ENCODE data around the gene DCAF4L1. TPM values are rescaled to one million over a fixed set of nuclear protein-coding genes. Genes with fewer than 3 reads are reported as not detected.

Gene DCAF4L1, protein sequence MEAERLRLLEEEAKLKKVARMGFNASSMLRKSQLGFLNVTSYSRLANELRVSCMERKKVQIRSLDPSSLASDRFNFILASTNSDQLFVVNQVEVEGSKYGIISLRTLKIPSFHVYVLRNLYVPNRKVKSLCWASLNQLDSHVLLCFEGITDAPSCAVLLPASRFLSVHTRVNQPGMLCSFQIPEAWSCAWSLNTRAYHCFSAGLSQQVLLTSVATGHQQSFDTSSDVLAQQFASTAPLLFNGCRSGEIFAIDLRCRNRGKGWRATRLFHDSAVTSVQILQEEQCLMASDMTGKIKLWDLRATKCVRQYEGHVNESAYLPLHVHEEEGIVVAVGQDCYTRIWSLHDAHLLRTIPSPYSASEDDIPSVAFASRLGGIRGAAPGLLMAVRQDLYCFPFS
- total RNA-seq (0.09 TPM), polyA plus RNA-seq (0.32 TPM)
- long read RNA-seq, donor 1 = 0 reads
- long read RNA-seq, donor 2 = 0 reads
- long read RNA-seq, donor 3 = 0 reads
- long read RNA-seq, donor 4 = 0 reads
- long read RNA-seq, donor 5, full-length matches to known transcripts = 1 of 1 reads
- long read RNA-seq, donor 5, partial matches to known transcripts = 0 of 1 reads
- long read RNA-seq, donor 5, other reads (novel, unspliced or antisense) = 0 of 1 reads
- long read RNA-seq, donor 6, full-length matches to known transcripts = 2 of 2 reads
- long read RNA-seq, donor 6, partial matches to known transcripts = 0 of 2 reads
- long read RNA-seq, donor 6, other reads (novel, unspliced or antisense) = 0 of 2 reads
- long read RNA-seq, donor 7, full-length matches to known transcripts = 1 of 1 reads
- long read RNA-seq, donor 7, partial matches to known transcripts = 0 of 1 reads
- long read RNA-seq, donor 7, other reads (novel, unspliced or antisense) = 0 of 1 reads
- long read RNA-seq, donor 8, full-length matches to known transcripts = 3 of 3 reads
- long read RNA-seq, donor 8, partial matches to known transcripts = 0 of 3 reads
- long read RNA-seq, donor 8, other reads (novel, unspliced or antisense) = 0 of 3 reads
- long read RNA-seq, donor 9 = 0 reads
- long read RNA-seq, donor 10 = 0 reads

DNA sequence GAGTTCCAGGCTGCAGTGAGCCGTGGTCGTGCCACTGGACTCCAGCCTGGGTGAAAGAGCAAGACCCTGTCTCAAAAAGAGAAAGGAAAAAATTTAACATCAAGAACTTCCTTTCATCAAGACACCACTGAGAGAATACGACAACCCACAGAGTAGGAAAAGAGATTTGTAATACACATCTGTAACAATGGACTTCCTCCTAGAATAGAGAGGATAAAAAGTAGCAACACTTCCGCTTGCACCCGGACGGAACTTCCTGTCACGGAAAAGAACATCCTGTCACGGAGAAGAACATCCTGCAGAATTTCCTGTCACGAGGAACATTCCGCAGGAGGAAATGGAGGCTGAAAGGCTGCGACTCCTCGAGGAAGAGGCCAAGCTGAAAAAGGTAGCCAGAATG is at the start of gene DCAF4L1:
DCAF4L1 (plus strand) TSS at position 301 of the 400 bp plus-strand sequence; CDS start at position 338, 37 bp downstream.
- 94% methylated on average over 12 of the region's 12 CpGs for WGBS
- no peaks in the 10 kb centered on the region for H3K4me1 ChIP-seq (ENCODE audit: control insufficient read depth in 2 of 2, insufficient read depth in 2 of 2, low read length in 2 of 2)
- no peaks in the 10 kb centered on the region for H3K36me3 ChIP-seq (ENCODE audit: control insufficient read depth in 2 of 2, insufficient read depth in 2 of 2, low read length in 1 of 2)
- peaks cover 0 to 6% of the 10 kb centered on the region in 2 donors for H3K9me3 ChIP-seq (ENCODE audit: control insufficient read depth in 2 of 2, insufficient read depth in 1 of 2, low read length in 1 of 2)
- no peak for DNase-seq (ENCODE audit: low read depth in 6 of 9, low spot score in 9 of 9)
- no peaks in the 10 kb centered on the region for H3K27me3 ChIP-seq (ENCODE audit: control insufficient read depth in 2 of 2, insufficient read depth in 1 of 2, low read length in 1 of 2)
- H3K4me3 ChIP-seq (ENCODE audit: low read length in 2 of 2) = no peak within 1 kb of the TSS
- no peak within 1 kb of the TSS for H3K27ac ChIP-seq (ENCODE audit: low read depth in 1 of 2, low read length in 1 of 2)

DNA sequence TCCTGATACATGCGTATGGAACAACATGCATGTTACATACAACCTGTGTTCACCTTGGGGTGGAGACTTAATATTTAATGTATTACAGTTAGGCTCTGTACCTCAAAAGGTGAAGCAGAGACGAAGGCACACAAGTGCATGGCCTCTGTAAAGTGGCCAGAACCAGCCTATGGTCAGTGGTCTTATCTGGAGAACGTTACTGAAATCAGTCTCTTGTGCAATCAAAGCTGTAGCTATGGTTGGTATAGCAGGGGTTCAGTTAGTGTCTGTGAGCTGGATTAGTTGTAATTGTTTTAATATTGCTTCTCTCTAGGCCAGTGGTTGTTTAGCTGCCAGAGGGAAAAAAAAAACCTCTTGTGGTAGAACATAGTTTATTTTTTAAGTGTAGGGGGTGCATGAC is 48.6 kb upstream of the DCAF4L1 start:
- H3K4me1 ChIP-seq (ENCODE audit: control insufficient read depth in 2 of 2, insufficient read depth in 2 of 2, low read length in 2 of 2) = peaks cover 10 to 12% of the 10 kb centered on the region in 2 donors
- no peak overlapping the region for H3K27ac ChIP-seq (ENCODE audit: low read depth in 1 of 2, low read length in 1 of 2)
- H3K9me3 ChIP-seq (ENCODE audit: control insufficient read depth in 2 of 2, insufficient read depth in 1 of 2, low read length in 1 of 2) = no peaks in the 10 kb centered on the region
- H3K36me3 ChIP-seq (ENCODE audit: control insufficient read depth in 2 of 2, insufficient read depth in 2 of 2, low read length in 1 of 2) = no peaks in the 10 kb centered on the region
- WGBS = 93% methylated on average over 3 of the region's 3 CpGs
- peaks cover 0 to 3% of the 10 kb centered on the region in 2 donors for H3K27me3 ChIP-seq (ENCODE audit: control insufficient read depth in 2 of 2, insufficient read depth in 1 of 2, low read length in 1 of 2)
- H3K4me3 ChIP-seq (ENCODE audit: low read length in 2 of 2) = no peak overlapping the region
- no peak for DNase-seq (ENCODE audit: low read depth in 6 of 9, low spot score in 9 of 9)

DNA sequence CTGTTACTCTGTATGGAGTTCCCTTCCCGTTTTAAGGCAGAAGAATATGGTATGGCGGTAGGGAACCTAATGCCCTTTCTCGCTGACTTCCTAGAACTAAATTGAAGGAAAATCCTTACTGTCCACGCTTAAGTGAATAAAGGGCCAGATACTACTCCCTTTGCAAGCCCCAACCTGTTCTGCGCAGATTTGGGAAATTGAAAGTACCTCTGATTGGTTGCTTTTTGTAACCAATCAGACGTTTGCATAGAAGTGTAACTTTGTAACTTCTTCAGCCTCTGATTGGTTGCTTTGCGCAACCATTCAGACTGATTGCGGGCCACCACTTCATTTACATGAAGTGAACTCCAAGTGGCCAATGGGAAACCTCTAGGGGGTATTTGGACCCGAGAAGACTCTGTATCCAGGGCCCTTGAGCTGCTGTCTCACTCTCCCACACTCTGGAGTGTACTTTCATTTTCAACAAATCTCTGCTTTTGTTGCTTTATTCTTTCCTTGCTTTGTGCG is 47.5 kb upstream of the DCAF4L1 start:
- Histone ChIP-seq H3K27ac (ENCODE audit: low read depth in 1 of 2, low read length in 1 of 2) (no peak overlapping the region), H3K9me3 (ENCODE audit: control insufficient read depth in 2 of 2, insufficient read depth in 1 of 2, low read length in 1 of 2) (no peaks in the 10 kb centered on the region), H3K36me3 (ENCODE audit: control insufficient read depth in 2 of 2, insufficient read depth in 2 of 2, low read length in 1 of 2) (peaks cover 1 to 2% of the 10 kb centered on the region in 2 donors), H3K4me1 (ENCODE audit: control insufficient read depth in 2 of 2, insufficient read depth in 2 of 2, low read length in 2 of 2) (peaks cover 10 to 12% of the 10 kb centered on the region in 2 donors), H3K27me3 (ENCODE audit: control insufficient read depth in 2 of 2, insufficient read depth in 1 of 2, low read length in 1 of 2) (peaks cover 0 to 3% of the 10 kb centered on the region in 2 donors), H3K4me3 (ENCODE audit: low read length in 2 of 2) (no peak overlapping the region)
- DNase-seq (ENCODE audit: low read depth in 6 of 9, low spot score in 9 of 9) = no peak
- WGBS = 98% methylated on average over 10 of the region's 10 CpGs

DNA sequence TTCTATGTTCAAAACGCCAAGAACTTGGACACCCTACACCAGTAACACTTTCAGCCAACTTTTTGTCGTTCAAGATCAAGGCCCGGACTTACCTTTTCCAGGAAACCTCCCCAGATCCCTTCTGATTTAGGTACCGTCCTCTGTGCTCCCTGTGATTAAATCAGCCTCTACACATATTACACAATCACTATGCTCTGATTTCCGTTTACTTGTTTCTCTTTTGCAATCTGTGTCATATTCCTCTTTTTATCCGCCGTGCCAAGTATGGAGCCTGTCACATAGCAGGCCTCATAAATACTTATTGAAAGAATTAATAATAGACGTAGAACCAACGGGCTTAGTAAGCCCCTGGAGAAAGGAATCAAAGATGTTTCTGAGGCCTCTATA is 47.0 kb upstream of the DCAF4L1 start:
- peaks cover 3 to 6% of the 10 kb centered on the region in 2 donors for H3K36me3 ChIP-seq (ENCODE audit: control insufficient read depth in 2 of 2, insufficient read depth in 2 of 2, low read length in 1 of 2)
- no peak overlapping the region for H3K27ac ChIP-seq (ENCODE audit: low read depth in 1 of 2, low read length in 1 of 2)
- H3K4me1 ChIP-seq (ENCODE audit: control insufficient read depth in 2 of 2, insufficient read depth in 2 of 2, low read length in 2 of 2) = peaks cover 10 to 12% of the 10 kb centered on the region in 2 donors
- H3K27me3 ChIP-seq (ENCODE audit: control insufficient read depth in 2 of 2, insufficient read depth in 1 of 2, low read length in 1 of 2) = peaks cover 0 to 3% of the 10 kb centered on the region in 2 donors
- peak overlapping the region; percentile 83 to 89 for H3K4me3 ChIP-seq (ENCODE audit: low read length in 2 of 2)
- H3K9me3 ChIP-seq (ENCODE audit: control insufficient read depth in 2 of 2, insufficient read depth in 1 of 2, low read length in 1 of 2) = no peaks in the 10 kb centered on the region
- WGBS = 94% methylated on average over 9 of the region's 9 CpGs
- DNase-seq (ENCODE audit: low read depth in 6 of 9, low spot score in 9 of 9) = peak in 1 of 9 donors; percentile 9

DNA sequence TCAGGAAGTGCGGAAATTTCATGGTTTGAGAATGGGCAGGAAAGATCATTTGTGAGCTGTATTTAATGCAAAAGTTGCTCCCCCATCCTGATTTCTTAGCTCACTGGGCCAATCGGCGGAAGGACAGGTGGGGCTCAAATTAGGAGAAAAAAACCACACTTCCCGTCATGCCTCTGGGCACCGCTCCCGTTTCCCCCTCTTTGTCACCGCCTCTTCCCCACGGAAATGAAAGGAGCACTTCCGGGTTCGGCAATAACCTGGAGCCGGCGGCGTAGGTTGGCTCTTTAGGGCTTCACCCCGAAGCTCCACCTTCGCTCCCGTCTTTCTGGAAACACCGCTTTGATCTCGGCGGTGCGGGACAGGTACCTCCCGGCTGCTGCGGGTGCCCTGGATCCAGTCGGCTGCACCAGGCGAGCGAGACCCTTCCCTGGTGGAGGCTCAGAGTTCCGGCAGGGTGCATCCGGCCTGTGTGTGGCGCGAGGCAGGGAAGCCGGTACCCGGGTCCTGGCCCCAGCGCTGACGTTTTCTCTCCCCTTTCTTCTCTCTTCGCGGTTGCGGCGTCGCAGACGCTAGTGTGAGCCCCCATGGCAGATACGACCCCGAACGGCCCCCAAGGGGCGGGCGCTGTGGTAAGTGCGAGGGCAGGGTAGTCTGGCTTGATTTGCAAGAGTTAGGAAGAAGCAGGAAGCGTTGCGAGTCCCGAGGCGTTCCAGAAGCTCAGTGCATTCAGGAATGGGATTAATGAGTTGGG is 46.5 kb upstream of the DCAF4L1 start, which contains the start of gene TMEM33:
TMEM33 (plus strand) TSS at position 529 of the 751 bp plus-strand sequence; CDS start at position 585, 56 bp downstream.
- Histone ChIP-seq H3K27me3 (ENCODE audit: control insufficient read depth in 2 of 2, insufficient read depth in 1 of 2, low read length in 1 of 2) (peaks cover 0 to 3% of the 10 kb centered on the region in 2 donors), H3K36me3 (ENCODE audit: control insufficient read depth in 2 of 2, insufficient read depth in 2 of 2, low read length in 1 of 2) (peaks cover 3 to 7% of the 10 kb centered on the region in 2 donors), H3K27ac (ENCODE audit: low read depth in 1 of 2, low read length in 1 of 2) (peak within 1 kb of the TSS; percentile 88 to 95), H3K9me3 (ENCODE audit: control insufficient read depth in 2 of 2, insufficient read depth in 1 of 2, low read length in 1 of 2) (no peaks in the 10 kb centered on the region), H3K4me3 (ENCODE audit: low read length in 2 of 2) (peak within 1 kb of the TSS; percentile 83 to 89), H3K4me1 (ENCODE audit: control insufficient read depth in 2 of 2, insufficient read depth in 2 of 2, low read length in 2 of 2) (peaks cover 10 to 12% of the 10 kb centered on the region in 2 donors)
- 2% methylated on average over 49 of the region's 49 CpGs for WGBS
- peak; percentile 73 to 93 (median 84) for DNase-seq (ENCODE audit: low read depth in 6 of 9, low spot score in 9 of 9)

DNA sequence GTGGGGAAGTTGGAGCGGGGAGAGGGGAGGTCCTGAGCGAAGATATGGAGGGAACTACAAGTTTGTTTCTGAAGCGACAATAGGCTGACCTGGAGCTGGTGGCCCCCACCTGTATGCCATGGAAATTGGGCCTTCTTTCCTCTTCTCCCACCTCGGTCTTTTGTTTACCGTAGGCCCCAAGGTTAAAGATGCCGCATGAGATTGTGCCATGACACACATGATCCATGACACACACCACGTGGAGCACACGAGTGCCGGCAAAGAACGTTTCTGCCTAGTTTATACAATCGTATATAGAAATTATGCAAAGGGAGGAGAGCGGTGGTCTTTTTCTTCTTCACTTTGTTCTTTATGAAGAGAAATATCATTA is 45.9 kb upstream of the DCAF4L1 start:
- no peaks in the 10 kb centered on the region for H3K9me3 ChIP-seq (ENCODE audit: control insufficient read depth in 2 of 2, insufficient read depth in 1 of 2, low read length in 1 of 2)
- H3K36me3 ChIP-seq (ENCODE audit: control insufficient read depth in 2 of 2, insufficient read depth in 2 of 2, low read length in 1 of 2) = peaks cover 3 to 9% of the 10 kb centered on the region in 2 donors
- WGBS = 3% methylated on average over 12 of the region's 12 CpGs
- peaks cover 10 to 12% of the 10 kb centered on the region in 2 donors for H3K4me1 ChIP-seq (ENCODE audit: control insufficient read depth in 2 of 2, insufficient read depth in 2 of 2, low read length in 2 of 2)
- H3K27ac ChIP-seq (ENCODE audit: low read depth in 1 of 2, low read length in 1 of 2) = peak overlapping the region; percentile 88 to 95
- peaks cover 0 to 3% of the 10 kb centered on the region in 2 donors for H3K27me3 ChIP-seq (ENCODE audit: control insufficient read depth in 2 of 2, insufficient read depth in 1 of 2, low read length in 1 of 2)
- H3K4me3 ChIP-seq (ENCODE audit: low read length in 2 of 2) = peak overlapping the region; percentile 83 to 89
- peak in 4 of 9 donors; percentile 4 to 19 (median 10) for DNase-seq (ENCODE audit: low read depth in 6 of 9, low spot score in 9 of 9)

DNA sequence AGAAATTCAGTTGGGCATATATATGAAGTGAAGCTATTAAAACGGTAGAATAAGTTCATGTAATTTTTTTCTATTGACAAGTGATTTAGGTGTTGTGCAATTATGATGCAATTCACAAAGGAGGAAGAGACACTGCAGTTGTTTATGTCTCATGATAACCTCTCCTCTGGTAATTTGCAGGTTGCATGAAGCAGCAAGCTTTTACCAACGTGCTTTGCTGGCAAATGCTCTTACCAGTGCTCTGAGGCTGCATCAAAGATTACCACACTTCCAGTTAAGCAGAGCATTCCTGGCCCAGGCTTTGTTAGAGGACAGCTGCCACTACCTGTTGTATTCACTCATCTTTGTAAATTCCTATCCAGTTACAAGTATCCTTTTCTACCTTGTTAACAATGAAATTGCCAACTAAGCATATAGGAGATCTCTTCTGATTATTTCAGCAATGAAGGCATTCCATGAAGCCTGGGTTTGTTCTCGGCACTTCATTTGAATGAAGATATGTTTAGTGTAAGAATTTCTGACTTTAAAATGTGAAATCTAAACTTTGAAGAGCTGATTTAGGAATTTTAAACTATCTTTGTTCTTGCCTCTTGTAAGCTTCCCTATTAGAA is 42.4 kb upstream of the DCAF4L1 start:
- DNase-seq (ENCODE audit: low read depth in 6 of 9, low spot score in 9 of 9) = no peak
- no peak overlapping the region for H3K4me3 ChIP-seq (ENCODE audit: low read length in 2 of 2)
- WGBS = 95% methylated on average over 3 of the region's 3 CpGs
- H3K9me3 ChIP-seq (ENCODE audit: control insufficient read depth in 2 of 2, insufficient read depth in 1 of 2, low read length in 1 of 2) = no peaks in the 10 kb centered on the region
- no peaks in the 10 kb centered on the region for H3K27me3 ChIP-seq (ENCODE audit: control insufficient read depth in 2 of 2, insufficient read depth in 1 of 2, low read length in 1 of 2)
- H3K4me1 ChIP-seq (ENCODE audit: control insufficient read depth in 2 of 2, insufficient read depth in 2 of 2, low read length in 2 of 2) = peaks cover 10 to 12% of the 10 kb centered on the region in 2 donors
- peaks cover 3 to 17% of the 10 kb centered on the region in 2 donors for H3K36me3 ChIP-seq (ENCODE audit: control insufficient read depth in 2 of 2, insufficient read depth in 2 of 2, low read length in 1 of 2)
- H3K27ac ChIP-seq (ENCODE audit: low read depth in 1 of 2, low read length in 1 of 2) = no peak overlapping the region

DNA sequence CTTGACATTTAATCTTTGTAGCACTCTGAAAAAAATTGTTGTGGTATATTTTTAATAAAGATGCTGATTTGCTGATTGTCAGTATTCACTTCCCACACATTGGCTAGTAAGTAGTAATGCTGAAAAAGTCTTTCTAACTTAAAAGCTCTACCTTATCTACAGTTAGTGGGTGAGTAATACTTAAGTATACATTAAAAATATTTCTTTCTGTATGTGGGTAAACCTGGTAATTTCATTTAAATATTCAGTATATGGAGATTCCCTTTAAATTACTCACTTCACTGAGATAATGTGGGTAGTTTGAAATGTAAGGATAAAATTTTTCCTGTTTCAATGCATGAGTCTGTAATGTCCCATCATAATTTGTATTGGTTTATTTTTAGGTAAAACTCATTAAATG is 40.7 kb upstream of the DCAF4L1 start:
- H3K4me1 ChIP-seq (ENCODE audit: control insufficient read depth in 2 of 2, insufficient read depth in 2 of 2, low read length in 2 of 2) = peaks cover 7 to 8% of the 10 kb centered on the region in 2 donors
- no peaks in the 10 kb centered on the region for H3K27me3 ChIP-seq (ENCODE audit: control insufficient read depth in 2 of 2, insufficient read depth in 1 of 2, low read length in 1 of 2)
- no peak overlapping the region for H3K4me3 ChIP-seq (ENCODE audit: low read length in 2 of 2)
- H3K27ac ChIP-seq (ENCODE audit: low read depth in 1 of 2, low read length in 1 of 2) = no peak overlapping the region
- no peak for DNase-seq (ENCODE audit: low read depth in 6 of 9, low spot score in 9 of 9)
- peaks cover 3 to 21% of the 10 kb centered on the region in 2 donors for H3K36me3 ChIP-seq (ENCODE audit: control insufficient read depth in 2 of 2, insufficient read depth in 2 of 2, low read length in 1 of 2)
- H3K9me3 ChIP-seq (ENCODE audit: control insufficient read depth in 2 of 2, insufficient read depth in 1 of 2, low read length in 1 of 2) = no peaks in the 10 kb centered on the region
